ENCODE data around the gene SEC11A.

DNA sequence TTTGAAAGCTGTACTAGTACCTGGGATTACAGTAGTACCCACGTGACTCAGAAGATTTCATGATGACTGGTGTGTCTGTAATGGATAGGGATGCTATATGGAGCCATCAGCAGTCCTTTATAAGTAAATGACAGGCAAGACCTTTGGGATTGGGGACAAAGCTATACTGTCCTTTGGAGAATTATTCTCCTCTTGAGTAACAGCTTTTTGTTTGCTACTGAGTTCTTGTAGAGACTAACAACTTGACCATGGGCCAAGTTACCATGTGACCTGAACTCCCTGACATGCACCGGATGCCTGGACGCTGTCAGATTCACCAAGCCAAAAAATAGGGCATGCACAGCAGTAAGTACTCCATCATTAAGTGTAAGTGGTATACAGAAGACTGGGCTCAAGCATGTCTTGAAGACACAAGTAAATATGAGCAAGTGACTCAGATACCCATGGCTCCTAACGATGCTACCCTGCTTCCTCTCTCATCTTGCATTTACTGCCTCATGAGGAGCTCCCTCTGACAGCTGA is 12.9 kb downstream of the SEC11A start:
- TF ChIP-seq, protein P1, sequence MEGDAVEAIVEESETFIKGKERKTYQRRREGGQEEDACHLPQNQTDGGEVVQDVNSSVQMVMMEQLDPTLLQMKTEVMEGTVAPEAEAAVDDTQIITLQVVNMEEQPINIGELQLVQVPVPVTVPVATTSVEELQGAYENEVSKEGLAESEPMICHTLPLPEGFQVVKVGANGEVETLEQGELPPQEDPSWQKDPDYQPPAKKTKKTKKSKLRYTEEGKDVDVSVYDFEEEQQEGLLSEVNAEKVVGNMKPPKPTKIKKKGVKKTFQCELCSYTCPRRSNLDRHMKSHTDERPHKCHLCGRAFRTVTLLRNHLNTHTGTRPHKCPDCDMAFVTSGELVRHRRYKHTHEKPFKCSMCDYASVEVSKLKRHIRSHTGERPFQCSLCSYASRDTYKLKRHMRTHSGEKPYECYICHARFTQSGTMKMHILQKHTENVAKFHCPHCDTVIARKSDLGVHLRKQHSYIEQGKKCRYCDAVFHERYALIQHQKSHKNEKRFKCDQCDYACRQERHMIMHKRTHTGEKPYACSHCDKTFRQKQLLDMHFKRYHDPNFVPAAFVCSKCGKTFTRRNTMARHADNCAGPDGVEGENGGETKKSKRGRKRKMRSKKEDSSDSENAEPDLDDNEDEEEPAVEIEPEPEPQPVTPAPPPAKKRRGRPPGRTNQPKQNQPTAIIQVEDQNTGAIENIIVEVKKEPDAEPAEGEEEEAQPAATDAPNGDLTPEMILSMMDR (conservative IDR thresholded peaks at IDR 0.05; ENCODE audit: low read depth, low read length), result no peak
- no peak for TF ChIP-seq EZH2 (IDR thresholded peaks at IDR 0.05; ENCODE audit: borderline replicate concordance, low read depth, low read length, poor library complexity, severe bottlenecking)

Data from A673 (cell line).